GM18951 (cell line): ENCODE data around the gene PIGM.

Experiments used
- POLR2A ChIP-seq: IDR thresholded peaks from 4 replicates; pipeline ENCODE4 v1.6.1; 2011; ENCODE audit warnings: mild to moderate bottlenecking; ENCODE audit not compliant: insufficient read length, insufficient read depth; ENCODE audit errors: extremely low read depth
- in situ Hi-C: fragments of 300-500 bp; cut with MboI; formaldehyde crosslinking; loops from one replicate; pipeline ENCODE4 v1.12.0; 2022; ENCODE audit warnings: low sequenced_read_pairs, mixed read lengths, inconsistent platforms; ENCODE audit not compliant: unreplicated experiment

Gene PIGM

DNA sequence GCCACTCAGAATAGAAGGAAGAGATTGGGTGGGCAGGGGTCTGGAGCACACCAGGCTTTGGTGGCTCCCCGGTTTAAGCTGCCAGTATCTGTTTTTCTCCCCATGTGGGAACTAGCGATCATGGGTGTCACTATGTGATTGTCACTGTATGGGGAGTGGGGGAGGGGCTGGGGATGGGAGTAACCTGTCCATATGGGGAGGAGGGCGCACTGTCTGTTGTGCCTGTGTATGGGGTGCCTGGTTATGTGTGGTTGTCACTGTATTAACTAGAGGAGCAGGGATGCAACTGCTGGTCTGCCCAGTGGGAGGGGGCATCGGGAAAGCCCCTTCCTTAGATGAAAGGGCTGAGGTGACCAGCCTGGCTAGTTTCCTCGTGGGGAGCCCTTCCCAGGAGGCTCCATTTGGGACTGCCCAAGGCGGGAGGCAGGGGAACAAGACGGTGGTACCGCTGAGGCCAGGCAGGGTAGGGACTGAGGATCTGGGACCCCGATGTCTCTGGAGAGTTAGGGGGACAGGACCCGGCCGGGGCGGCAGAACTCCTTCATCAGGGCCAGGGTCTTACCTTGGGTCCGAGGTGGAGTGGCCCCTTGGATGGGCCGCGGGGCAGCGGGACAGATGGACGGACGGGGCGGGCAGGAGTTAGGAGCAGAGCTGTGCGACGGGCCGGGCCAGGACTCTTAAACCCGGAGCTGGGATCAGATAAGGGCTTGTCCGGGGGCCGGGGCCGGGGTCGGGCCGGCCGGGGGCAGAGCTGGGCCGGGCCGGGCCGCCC lies 37.9 kb upstream of the PIGM start, which contains the start of gene KCNJ10:
KCNJ10 (minus strand) TSS at position 701 of the 772 bp plus-strand sequence. CDS start 27,628 bp downstream, outside the sequence.
- in situ Hi-C loops = no loop called here

DNA sequence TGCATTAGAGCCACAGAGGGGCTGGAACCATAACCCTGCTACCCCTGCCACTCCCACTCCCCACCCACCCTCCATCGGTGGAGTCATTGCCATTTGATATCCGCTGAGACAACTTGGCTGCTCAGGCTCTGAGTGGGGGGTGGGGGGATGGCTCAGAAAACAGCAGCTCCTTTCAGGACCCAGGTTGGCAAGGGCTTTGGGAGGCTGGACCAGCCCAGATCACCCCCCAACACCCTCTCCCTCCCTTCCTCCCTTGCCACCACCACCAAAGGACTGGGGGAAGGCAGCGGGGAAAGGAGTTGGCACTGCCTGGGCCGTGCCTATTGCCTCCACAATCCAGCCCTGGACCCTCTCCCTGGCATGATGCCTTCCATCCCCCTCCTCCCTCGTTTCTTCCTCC lies 36.4 kb upstream of the PIGM start:
- in situ Hi-C loops = no loop called here
- TF ChIP-seq POLR2A = no peak

More for the DNA sequence above, 37.9 kb upstream of the PIGM start, which contains the start of gene KCNJ10:
- no peak for TF ChIP-seq POLR2A

DNA sequence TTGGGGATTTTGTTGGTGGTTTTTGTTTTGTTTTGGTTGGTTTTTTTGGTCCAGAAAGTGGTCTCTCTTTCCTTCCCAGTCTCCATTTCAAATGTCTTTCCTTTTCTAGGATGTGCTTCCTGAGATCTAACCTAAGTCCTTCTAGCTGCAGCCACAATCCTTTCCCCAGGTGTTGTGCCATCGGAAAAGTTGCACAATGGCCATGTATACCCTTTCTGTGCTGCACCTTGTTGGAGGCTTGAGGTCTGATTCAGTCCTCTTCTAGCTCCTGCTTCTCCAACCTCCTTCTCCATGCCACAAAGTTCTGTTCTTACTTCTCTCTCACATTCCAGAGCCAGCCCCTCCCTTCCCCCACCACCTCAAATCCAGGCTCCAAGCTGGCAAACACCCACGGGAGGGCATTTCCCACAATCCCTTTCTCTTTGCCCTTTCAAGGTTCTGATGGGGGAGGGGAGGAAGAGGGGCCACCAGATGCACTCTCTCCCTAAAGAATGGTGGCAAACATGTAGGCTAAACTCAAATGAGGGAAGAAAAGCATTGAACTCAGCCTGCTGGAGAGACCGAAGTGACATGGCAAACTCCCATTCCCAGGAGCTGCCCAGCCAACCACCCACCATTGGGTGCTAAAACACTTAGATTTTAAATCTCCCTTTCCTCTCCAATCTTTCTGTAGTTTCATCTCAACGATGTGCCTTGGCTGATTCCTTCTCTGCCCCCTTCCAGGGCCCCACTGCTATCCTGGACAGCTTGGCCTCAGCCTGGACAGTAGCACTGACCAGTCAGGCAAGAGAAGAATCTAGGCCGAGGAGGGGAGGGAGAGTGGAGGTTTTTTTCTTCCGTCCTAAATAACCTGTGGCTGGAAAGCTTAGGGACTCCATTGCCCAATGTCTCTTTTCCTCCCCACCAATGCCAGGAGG lies 35.3 kb upstream of the PIGM start:
- no peak for TF ChIP-seq POLR2A
- in situ Hi-C loops = no loop called here

DNA sequence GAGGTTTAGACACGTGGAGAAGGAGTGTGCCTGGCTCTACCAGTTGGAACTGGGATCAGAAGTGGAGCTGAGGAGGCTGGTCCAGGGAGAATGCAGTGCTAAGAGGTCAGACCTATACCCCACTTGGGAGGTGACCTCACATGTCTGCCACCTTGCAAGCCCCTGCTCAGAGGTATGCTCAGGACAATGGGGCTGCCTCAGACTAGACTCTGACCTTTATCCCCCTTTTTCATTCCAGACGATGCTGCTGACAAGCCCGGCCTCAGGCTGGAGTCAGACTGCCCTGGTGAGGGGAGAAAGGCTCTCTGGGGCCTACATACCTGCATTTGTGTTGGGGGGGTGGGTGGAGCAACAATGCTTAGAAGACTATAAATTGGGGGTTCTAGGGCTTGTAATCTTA lies 33.0 kb upstream of the PIGM start:
- no peak for TF ChIP-seq POLR2A

DNA sequence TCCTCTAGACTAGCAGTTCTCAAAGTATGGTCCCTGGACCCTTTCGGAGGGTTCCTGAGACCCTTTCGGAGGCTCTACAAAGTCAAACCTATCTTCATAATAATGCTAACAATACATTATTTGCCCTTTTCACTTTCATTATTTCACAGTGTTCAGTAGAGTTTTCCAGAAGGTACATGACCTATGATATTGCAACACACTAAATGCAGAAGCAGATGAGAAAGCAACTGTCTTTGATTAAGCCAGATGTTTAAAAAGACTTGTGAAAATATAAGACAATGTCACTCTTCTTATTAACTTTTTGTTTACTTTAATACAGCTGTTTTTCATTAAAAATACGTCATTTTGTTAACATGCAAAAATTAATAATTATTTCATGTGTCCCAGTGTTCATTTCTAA lies 32.4 kb upstream of the PIGM start:
- in situ Hi-C loops = no loop called here
- no peak for TF ChIP-seq POLR2A

More for the DNA sequence above, 33.0 kb upstream of the PIGM start:
- in situ Hi-C loops = no loop called here

DNA sequence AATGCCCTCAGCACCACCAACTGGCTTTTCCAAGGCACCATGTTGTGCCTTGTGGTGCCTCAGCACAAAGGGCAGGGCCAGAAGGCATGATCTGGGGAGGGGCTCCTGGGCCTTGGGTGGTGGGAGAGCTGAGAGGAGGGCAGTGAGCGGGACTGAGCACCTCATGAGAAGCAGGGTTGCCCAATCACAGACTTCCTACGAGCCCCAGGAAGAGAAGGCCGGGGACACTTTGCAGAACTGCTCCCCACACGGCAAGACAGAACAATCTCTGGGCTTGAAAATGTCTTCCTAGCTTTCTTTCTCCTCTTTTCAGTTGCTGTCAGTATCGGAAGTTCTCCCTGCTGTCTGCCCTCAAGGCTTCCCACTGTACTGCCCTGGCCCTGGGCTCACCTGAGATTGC lies 31.4 kb upstream of the PIGM start:
- no peak for TF ChIP-seq POLR2A
- in situ Hi-C loops = no loop called here

DNA sequence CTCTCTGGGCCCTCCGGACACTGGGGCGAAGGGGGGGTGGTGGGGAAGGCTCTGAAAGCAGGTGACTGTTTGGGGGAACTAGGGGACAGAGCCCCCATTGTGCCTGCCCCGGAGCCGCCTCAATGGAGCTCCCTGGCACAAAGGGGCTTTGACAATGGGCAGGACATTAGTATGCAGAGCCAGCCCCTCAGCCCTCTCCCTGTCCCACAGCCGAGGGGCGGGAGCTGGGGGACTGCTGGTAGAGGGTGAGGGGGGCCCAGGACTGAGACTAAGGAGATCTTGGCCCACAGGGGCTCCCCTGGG lies 30.4 kb upstream of the PIGM start:
- in situ Hi-C loops = no loop called here
- no peak for TF ChIP-seq POLR2A

DNA sequence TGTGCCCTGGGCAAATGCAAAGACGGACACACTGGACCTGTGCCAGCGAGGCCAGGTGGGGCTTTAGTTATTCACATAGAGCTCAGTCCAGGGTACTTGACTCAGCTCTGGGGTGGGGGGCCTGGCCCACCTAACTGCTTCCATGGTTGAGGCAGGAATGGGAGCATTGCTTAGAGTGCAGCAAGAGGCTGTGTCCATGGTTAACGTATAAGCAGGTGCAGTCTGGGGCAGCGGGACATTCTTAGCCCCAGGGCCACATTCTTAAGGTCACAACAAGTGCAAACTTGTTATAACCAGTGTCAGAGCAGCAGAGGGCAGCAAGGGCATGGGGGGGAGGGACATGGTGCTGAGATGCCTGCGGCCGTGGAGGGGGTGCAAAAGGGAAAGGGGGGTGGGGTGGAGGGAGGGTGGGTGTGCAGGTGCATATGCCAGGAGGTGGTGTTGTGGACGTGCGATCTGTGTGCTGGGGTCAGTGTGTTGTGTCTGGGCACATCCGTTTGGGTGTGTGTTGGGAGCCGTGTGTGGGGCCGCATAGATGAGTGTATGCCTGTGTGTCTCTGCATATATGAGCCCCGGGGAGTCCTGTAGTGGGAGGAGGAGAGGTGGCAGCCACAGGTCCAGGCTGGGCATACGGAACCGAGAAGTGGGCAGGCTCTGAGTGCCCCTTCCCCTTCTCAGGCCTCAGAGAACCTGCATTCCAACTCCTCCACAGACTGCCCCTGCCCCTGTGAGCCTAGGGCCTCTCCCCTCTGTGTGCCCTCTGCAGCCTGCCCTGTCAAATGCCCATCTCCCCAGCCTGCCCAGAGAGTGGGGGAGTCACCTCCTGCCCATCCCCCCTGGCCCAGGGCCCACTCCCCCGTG lies 29.8 kb upstream of the PIGM start:
- in situ Hi-C loops = no loop called here
- TF ChIP-seq POLR2A = no peak

DNA sequence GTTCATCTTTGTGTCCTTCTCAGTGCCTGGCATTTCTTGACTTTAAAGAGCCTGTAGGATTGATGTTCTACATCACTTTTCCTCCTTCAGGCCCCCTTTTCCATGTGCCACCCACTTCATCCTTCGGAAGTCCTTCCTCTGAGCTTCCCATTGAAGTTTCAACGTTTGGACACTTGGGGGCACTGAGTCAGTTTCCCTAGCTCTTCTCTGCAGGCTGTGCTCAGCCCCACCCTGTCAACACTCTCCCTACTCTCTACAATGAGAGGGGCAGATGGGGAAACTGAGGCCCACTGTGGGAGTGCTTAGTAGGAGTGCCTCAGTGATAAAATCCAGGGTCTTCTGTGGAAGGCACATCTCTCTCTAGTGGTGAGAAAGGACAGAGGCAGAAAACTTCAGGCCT lies 26.3 kb upstream of the PIGM start:
- no peak for TF ChIP-seq POLR2A
- in situ Hi-C loops = no loop called here

DNA sequence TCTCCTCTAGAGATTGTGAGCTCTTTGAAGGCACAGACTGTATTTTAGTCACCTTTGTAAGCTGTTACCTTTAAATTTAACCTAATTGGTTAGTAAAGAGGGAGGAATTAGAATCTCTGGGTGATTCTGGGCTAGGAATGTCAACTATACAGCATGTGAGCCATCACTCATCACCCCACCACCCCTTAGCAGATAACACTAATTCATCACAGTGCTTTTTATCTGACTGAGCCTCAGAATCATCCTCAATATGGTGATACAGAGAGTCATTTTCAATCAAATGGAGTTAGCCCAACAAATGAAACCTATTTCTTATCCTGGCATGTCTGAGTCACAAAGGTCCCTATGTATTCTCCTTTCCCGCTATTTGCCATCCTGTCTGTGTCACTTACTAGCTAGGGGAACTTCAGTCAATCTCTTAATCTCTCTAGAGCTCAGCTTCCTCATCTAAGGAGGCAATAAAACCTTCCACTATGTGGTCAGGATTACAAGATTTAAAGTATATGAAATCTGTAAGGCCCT lies 24.9 kb upstream of the PIGM start:
- in situ Hi-C loops = no loop called here
- TF ChIP-seq POLR2A = no peak

DNA sequence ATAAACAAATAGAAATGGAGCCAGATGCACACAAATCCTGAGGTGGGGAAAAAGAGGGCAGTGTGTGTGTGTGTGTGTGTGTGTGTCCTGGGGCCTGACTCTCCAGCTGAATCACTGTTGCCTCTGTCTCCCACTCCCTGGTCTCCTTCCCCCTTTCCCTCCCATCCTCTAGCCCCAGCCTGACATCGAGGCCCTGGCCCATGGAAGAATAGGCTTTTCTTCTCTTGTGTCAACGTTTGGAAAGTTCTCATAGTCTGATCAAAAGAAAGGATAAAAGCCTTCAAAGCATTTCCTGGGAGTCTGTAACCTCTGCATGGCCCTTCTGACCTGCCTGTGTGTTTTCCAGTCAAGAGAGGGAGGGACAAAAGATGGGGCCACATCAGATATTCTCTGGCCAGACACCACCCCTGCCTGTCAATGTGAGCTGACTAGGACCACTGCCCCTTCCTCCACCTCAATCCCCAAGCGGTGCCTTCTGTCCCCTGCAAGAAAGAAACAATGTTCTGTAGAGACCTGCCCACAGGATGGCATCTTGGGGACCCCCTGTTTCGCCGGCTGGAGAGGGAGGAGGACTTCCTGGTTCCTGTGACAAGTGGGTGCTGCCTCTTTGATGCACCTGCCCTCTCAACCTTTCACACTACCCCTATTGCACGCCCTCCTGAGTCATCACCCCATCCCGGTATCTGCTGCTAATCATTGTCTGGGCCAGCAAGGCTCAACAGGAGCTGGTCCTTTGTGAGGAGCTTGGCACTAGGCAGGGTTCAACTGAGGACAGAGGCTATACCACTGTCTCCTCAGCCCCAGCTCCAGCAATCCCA lies 22.0 kb upstream of the PIGM start:
- no peak for TF ChIP-seq POLR2A
- in situ Hi-C loops = no loop called here

DNA sequence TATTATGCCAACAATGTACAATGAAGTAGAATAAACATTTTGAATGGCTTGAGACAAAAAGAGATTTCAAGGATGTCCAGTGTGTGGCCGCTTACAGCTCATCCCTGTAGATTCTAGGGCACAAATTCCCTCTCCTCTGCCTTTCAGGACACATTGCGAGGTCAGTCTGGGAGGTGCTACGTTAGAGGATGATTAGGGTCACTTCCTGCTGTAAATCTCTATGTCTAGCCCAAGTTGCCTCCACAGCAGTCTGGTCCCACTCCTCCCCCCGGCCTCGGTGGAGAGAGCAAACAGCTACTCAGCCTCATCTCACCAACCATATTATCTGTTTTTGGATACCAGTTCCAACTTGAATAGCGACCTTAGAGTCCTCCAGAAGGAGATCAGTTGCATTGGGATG lies 21.1 kb upstream of the PIGM start:
- TF ChIP-seq POLR2A = no peak
- in situ Hi-C loops = no loop called here
